Measurements from ENCODE around the gene IRF1.
"Not testable (repeated sequence)": the region's sequence is repeated elsewhere in the genome, so short reads cannot be mapped to it uniquely, and the experiment has no call there.

IRF1 gene

DNA sequence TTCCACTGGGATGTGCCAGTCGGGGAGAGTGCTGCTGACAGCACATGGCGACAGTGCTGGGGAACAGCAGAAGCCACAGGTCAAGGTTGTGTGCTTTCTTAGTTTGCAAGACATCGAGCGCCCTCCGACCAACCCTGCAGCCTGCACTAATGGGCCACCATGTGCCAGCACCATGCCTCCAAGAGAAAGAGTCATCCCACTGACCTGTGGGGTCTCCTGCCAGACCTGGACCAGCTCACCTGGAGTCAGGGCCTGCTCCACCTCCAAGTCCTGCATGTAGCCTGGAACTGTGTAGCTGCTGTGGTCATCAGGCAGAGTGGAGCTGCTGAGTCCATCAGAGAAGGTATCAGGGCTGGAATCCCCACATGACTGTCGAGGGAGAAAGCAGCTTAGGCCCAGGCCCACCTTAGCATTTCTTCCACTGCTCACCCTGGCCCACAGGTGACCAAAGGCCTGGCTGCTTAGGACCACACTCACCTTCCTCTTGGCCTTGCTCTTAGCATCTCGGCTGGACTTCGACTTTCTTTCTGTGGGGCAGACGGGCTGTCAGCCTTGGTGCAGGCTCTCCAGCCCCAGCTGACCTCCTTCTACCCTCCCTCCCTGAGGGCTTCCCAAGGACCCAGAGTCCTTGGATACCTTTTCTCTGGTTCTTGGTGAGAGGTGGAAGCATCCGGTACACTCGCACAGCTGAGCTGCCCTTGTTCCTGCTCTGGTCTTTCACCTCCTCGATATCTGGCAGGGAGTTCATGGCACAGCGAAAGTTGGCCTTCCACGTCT is 4.1 kb downstream of the IRF1 start:
- no peak for DNase-seq (ENCODE audit: low read depth)

DNA sequence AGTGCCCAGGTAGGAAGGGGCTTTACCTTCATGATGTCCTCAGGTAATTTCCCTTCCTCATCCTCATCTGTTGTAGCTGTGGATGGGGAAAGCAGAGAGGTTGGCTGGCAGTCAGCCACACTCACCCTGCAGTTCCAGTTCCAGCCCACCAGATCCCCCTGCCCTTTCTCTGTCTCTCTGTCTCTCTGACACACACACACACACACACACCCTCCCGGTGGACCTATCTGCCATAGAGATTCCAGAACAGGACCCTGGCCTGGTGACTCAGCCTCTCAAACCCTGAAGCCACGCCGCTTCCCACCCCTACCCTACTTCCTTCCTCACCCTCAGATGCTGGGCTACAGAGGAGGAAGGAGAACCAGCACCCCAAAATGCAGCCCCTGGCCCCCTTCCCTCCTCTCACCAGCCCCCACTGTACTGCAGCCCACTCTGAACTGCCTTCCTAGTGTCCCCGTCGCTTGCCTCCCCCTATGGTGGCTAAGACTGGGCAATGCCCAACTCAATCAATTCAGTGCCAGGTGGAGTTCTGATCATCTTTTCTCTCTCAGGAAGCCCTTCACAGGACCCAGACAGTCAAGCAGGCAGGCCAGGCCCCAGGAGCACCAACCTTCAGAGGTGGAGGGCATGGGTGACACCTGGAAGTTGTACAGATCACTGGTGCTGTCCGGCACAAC is 4.8 kb downstream of the IRF1 start:
- DNase-seq (ENCODE audit: low read depth) = no peak

- not testable (repeated sequence) for DNase-seq (ENCODE audit: low read depth)
Measured at GRCh38 chr5:132484876-132485640, 5.5 kb downstream of the IRF1 start.

DNA sequence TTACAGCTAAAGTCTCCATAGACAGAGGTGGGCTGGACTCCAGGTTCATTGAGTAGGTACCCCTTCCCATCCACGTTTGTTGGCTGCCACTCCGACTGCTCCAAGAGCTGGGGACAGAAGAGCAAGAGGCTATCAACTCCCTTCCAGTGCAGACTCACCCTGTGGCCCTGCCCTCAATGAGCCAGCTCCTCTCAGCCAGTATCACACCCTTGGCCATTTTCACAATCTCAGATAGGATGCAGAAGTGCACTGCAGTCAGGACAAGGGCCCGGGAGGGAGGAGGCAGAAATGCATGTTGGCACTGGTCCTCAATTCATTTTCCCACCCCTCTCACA is 6.2 kb downstream of the IRF1 start:
- DNase-seq (ENCODE audit: low read depth) = no peak

GRCh38 chr5:132483661-132484390 is 6.7 kb downstream of the IRF1 start:
- DNase-seq (ENCODE audit: low read depth) = no peak

DNA sequence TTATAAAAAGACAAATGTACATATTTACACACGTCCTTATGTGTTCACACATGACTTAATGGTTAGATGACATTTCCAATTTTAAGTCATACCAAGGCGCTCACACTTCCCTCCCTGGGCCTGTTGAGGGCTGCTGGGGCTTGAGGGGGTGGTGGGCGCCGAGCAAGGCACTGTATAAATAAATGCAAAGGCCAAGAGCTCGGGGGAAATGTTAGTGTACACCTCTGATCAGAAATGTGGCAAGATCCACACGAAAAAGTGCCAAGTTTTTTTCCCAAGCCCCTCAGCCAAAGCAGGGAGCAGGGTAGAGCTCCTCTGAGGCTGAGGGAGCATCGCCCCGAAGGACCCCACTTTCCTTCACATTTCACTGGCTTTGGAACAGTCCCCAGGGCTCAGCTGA is 7.5 kb downstream of the IRF1 start:
- DNase-seq (ENCODE audit: low read depth) = no peak

DNA sequence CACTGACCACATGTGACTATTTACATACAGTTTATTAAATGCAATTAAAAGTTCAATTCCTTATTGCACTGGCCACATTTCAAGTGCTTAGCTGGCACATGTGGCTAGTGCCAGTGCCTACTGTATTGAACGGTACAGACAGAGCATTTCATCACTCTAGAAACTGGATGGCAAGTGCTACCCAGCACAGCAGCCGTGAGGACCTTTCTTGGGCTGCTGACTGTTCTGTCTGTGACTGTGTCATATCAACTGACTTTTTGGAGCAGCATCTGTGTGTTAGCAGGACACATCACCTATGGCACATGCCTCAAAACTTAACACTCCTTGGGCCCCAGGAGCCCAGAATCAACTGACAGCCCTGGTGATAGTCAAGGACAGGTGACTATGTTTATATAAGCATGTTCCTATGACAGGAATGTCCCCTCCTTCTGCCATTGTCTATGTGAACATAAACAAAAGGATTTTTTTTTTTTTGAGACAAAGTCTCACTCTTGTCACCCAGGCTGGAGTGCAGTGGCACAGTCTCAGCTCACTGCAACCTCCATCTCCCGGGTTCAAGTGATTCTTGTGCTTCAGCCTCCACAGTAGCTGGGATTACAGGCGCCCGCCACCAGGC is 8.9 kb downstream of the IRF1 start:
- no peak for DNase-seq (ENCODE audit: low read depth)

DNA sequence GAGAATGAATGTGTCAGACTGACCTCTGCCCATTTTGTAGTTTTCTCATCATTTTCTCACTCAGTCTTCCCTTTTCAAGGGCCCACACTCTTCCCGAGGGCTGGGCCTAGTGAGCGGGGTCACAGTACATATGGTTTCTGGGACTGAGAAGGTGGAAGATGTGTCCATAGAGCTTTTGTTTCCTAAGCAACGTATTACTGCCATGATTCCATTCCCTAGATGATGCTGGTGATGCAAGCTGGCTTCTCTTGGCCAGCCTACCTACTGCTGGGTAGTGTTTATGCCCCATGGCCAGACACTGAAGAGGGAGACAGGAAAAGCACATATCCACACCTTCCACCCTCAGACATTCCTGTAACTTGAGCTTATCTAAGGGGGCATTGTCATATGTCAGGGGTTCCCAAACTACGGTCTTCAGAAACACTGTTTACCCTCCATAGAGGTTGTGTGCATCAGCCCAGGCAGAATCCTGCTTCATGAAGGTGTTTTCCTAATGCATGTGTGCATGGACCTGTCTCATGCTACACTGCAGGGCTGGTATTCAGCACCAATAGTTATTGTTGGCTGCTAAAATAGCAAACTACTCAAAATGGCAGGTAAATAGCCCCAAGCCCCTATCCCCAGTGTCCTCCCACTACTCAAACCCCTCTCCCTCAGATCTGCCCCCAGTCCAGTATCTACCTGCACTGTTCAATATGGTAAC is 9.5 kb downstream of the IRF1 start:
- DNase-seq (ENCODE audit: low read depth) = no peak

- DNase-seq (ENCODE audit: low read depth) = no peak
Measured at GRCh38 chr5:132480546-132480892, 10.1 kb downstream of the IRF1 start.

DNA sequence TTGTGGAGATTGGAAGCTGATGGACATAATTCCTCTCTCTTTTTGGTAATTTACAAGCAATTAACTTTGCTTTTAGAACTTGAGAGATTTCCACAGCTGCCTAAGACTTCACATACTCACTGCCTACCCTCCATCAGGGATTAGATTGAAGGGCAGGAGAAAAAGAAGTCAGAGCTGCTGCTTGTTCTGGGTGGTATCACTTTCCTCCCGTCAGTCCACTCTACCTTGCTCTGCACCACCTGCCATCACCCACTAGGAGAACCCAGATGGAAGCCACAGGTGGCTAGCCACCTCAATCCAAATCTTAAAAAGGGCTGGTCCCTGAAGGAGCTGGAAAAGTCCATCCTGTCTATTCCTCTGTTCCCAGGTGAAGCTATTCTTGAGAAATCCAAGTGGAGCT is 10.5 kb downstream of the IRF1 start:
- no peak for DNase-seq (ENCODE audit: low read depth)

GRCh38 chr5:132479111-132479951 is 11.2 kb downstream of the IRF1 start:
- no peak for DNase-seq (ENCODE audit: low read depth)

DNA sequence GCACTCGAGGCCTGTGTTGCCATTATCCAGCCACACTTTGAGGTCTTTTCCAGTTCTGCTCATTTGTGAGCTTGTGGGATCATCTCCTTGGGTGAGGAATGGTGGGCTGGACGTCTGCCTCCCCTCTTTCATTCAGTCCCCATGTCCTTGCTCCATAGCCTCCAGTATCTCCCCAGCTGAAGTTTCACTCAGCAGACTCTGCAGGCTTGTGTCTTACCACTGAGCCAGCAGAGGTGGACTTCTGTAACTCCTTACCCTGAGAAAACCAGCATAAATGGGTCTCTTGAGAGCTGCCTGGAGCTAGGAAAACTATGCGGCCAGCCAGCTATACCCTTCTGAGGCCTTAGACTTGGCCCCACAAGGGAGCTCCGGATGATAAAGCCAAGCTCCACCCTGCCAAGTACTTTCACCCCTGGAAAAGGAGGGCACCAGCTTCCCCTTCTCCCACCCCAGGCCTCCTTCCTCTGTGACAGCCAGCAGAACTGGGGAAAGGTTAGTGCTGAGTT is 12.2 kb downstream of the IRF1 start:
- DNase-seq (ENCODE audit: low read depth) = no peak

- DNase-seq (ENCODE audit: low read depth) = no peak
Measured at GRCh38 chr5:132477784-132478365, 12.7 kb downstream of the IRF1 start.

DNA sequence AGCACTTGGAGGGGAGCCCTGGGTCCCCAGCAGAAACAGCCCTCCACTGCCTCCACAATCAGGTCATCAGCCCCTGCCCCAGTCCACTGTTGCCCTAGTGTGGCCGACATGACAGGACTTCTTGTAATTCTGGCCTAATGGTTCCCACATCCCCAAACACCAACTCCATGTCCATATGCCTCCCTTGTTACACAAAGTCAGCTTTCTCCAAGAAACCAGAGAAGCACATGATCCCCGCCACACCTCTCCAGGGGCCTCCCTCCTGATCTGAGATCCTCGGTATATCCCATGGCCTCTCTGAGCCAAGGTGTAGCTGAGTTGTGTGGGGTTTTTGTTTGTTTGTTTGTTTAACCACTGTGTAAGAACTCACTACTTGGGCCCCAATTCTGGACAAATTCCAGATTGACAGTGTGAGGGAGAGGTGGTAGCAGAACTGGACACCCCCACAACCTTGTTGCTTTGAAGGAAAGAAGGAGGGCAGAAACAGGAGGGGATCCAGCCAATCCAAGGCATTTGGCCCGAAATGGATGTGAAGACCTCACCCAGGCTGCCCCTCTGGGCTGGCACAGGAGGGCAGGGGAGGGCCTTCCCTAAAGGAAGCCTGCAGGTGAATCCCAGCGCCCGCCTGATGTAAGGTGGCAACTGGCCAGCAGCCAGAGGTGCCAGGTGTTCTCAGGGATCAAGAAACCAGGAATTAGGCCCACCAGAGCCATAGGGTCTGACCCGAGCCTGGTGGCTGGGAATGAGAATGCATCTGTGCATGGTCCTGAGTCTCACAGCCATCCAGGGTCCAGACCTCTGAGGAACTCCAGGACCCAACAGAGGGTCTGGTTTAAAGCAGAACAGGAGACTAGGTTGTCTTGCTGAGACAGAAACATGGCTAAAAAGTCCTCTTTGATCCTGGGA is 13.4 kb downstream of the IRF1 start:
- DNase-seq (ENCODE audit: low read depth) = no peak

- no peak for DNase-seq (ENCODE audit: low read depth)
Measured at GRCh38 chr5:132475987-132476875, 14.3 kb downstream of the IRF1 start.

- DNase-seq (ENCODE audit: low read depth) = no peak
Measured at GRCh38 chr5:132475497-132475882, 15.1 kb downstream of the IRF1 start.

DNA sequence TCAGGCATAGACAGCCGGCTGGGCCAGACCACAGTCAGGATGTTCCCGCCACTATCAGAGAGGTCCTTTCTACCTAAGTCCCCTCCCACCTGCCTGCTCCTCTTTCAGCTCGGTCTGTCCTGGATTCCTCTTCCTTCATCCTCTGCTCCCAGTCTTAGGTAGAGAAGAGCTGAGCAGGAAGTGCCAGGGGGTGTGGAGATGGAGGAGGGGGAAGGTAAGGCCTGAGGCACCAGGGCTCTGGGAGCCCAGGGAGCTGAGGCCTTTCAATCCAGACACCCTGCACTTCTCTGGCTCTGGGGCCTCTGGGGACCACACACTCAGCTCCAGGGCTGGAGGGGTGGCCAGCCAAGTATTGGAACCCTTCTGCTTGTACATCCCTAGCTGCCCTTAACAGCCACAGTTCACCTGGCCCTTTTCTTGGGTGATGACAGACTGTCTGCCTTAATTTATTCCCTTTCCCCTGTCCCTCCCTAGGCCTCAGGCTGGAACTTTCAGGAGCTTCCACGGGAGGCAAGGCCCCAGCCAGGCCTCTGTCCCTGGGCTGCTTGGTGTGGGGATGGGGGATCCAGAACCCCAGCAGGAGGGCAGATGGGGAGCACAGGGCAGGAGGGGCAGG is 15.6 kb downstream of the IRF1 start:
- DNase-seq (ENCODE audit: low read depth) = no peak

Data from stromal cell of bone marrow (primary cell).